ENCODE results near the gene NOVA2. TPM values are rescaled to one million over a fixed set of nuclear protein-coding genes. Genes with fewer than 3 reads are reported as not detected.

The NOVA2 gene
- total RNA-seq, 1 experiment from 2014 or later: 2.5 TPM

DNA sequence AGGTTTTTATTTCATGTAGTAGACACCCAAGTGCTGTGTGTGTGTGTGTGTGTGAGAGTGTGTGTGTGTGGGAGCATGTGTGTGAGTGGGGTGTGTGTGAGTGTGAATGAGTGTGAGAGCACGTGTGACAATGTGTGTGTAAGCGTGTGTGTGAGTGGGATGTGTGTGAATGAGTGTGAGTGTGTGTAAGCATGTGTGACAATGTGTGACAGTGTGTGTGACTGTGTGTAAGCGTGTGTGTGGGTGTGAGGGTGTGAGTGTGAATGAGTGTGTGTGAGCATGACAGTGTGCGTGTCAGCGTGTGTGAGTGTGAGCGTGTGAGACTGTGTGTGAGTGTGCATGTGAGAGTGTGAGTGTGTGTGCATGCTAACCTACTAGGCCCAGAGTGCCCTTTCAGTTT is 15.3 kb downstream of the NOVA2 start:
- Histone ChIP-seq H3K4me3 (replicated peaks in 1 of 2; ENCODE audit: low read depth in 1 of 2, low read length in 2 of 2) (no peak overlapping the region), H3K79me2 (ENCODE audit: insufficient read depth, low read length) (no peaks in the 10 kb centered on the region), H3K4me1 (ENCODE audit: control insufficient read depth in 1 of 2, insufficient read depth in 2 of 2, low read length in 2 of 2) (peaks cover 10 to 22% of the 10 kb centered on the region in 2 experiments; a peak in 3 of 4 replicates), H3K27me3 (ENCODE audit: insufficient read depth, low read length) (peaks cover 6% of the 10 kb centered on the region; the same call in 1 of the 2 replicates), H3K4me2 (ENCODE audit: low read length) (no peak overlapping the region), H2AFZ (ENCODE audit: low read depth, low read length, poor library complexity, severe bottlenecking) (no peak overlapping the region), H3K27ac (ENCODE audit: low read depth, low read length) (no peak overlapping the region), H4K20me1 (ENCODE audit: insufficient read depth) (no peaks in the 10 kb centered on the region), H3K36me3 (ENCODE audit: control insufficient read depth in 1 of 2, insufficient read depth in 2 of 2, low read length in 2 of 2) (no peaks in the 10 kb centered on the region), H3K9me2 (ENCODE audit: insufficient read depth) (no peaks in the 10 kb centered on the region), H3K9ac (ENCODE audit: low read length) (no peak overlapping the region), H3K9me3 (ENCODE audit: control insufficient read depth in 1 of 2, insufficient read depth in 1 of 2, low read depth in 1 of 2, low read length in 2 of 2) (no peaks in the 10 kb centered on the region)
- intact Hi-C loops (cut with micrococcal nuclease): no loop called here
- ATAC-seq (no peak), DNase-seq (ENCODE audit: low read depth, low spot score) (no peak)
- TF ChIP-seq TCF7L2 (IDR thresholded peaks at IDR 0.05; ENCODE audit: borderline replicate concordance, extremely low read depth, insufficient read depth, insufficient read length) (no peak), CBX3 (IDR thresholded peaks at IDR 0.05; ENCODE audit: low read depth) (no peak), YY1 (IDR thresholded peaks at IDR 0.05; ENCODE audit: extremely low read depth, insufficient replicate concordance, low read depth, low read length) (no peak), ZNF274 (IDR thresholded peaks at IDR 0.05; ENCODE audit: low read depth, low read length) (no peak), CTCF (IDR thresholded peaks at IDR 0.05 in 2 of 3, conservative IDR thresholded peaks at IDR 0.05 in 1 of 3; ENCODE audit: borderline replicate concordance in 1 of 3, insufficient read depth in 1 of 3, low read depth in 2 of 3, low read length in 2 of 3) (no peak), EZH2 (IDR thresholded peaks at IDR 0.05) (no peak), FOSL1 (IDR thresholded peaks at IDR 0.05; ENCODE audit: low read depth) (no peak), CEBPB (IDR thresholded peaks at IDR 0.05; ENCODE audit: low read depth) (no peak), POLR2A (IDR thresholded peaks at IDR 0.05; ENCODE audit: borderline replicate concordance, extremely low read depth, insufficient read depth, insufficient read length) (no peak), EGR1 (IDR thresholded peaks at IDR 0.05; ENCODE audit: low read depth) (no peak), SIN3A (IDR thresholded peaks at IDR 0.05; ENCODE audit: low read depth) (no peak), POLR2AphosphoS5 (IDR thresholded peaks at IDR 0.05; ENCODE audit: low read depth, low read length) (no peak), ZFX (IDR thresholded peaks at IDR 0.05) (no peak), ELF1 (IDR thresholded peaks at IDR 0.05; ENCODE audit: borderline replicate concordance, low read depth) (no peak), SRF (IDR thresholded peaks at IDR 0.05; ENCODE audit: low read depth) (no peak), SP1 (IDR thresholded peaks at IDR 0.05; ENCODE audit: low read depth) (no peak), ZBTB33 (IDR thresholded peaks at IDR 0.05; ENCODE audit: extremely low read depth, insufficient replicate concordance, low read length) (no peak), EZH2phosphoT487 (IDR thresholded peaks at IDR 0.05; ENCODE audit: borderline replicate concordance) (no peak), JUND (IDR thresholded peaks at IDR 0.05) (no peak)
- TF ChIP-seq, protein P1, sequence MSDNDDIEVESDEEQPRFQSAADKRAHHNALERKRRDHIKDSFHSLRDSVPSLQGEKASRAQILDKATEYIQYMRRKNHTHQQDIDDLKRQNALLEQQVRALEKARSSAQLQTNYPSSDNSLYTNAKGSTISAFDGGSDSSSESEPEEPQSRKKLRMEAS (IDR thresholded peaks at IDR 0.05): no peak
- ChIA-PET RAD21 (ENCODE audit: low non-redundant PET in 1 of 2, low total read pairs in 2 of 2, uncharacterized antibody in 2 of 2, unreplicated experiment in 2 of 2) (no interaction called here), POLR2A (no interaction called here), CTCF (no interaction called here)
- no TSS peak for BruUV-seq (replicated peaks)
